HG03135 (cell line): ENCODE results near the gene EN2.
"Not testable (repeated sequence)": the region's sequence is repeated elsewhere in the genome, so short reads cannot be mapped to it uniquely, and the experiment has no call there.

ENCODE experiments used
- ATAC-seq: cut with Tn5 transposase; IDR thresholded peaks from one replicate; pipeline ENCODE4 v1.9.1; 2021; ENCODE audit warnings: mild to moderate bottlenecking, moderate library complexity; ENCODE audit not compliant: unreplicated experiment

The EN2 gene

GRCh38 chr7:155425011-155425340, 33.0 kb upstream of the EN2 start:
- no peak for ATAC-seq

- no peak for ATAC-seq
Measured at GRCh38 chr7:155425887-155426286, 32.0 kb upstream of the EN2 start.

GRCh38 chr7:155426543-155427410, 31.2 kb upstream of the EN2 start:
- ATAC-seq = no peak

- ATAC-seq = no peak
Measured at GRCh38 chr7:155427411-155428038, 30.4 kb upstream of the EN2 start.

- ATAC-seq = no peak
Measured at GRCh38 chr7:155428171-155428834, 29.6 kb upstream of the EN2 start.

GRCh38 chr7:155429651-155430050, 28.3 kb upstream of the EN2 start:
- no peak for ATAC-seq

- no peak for ATAC-seq
Measured at GRCh38 chr7:155430606-155431005, 27.3 kb upstream of the EN2 start.

- ATAC-seq = no peak
Measured at GRCh38 chr7:155431231-155431630, 26.7 kb upstream of the EN2 start.

GRCh38 chr7:155431711-155432110, 26.2 kb upstream of the EN2 start:
- no peak for ATAC-seq

- no peak for ATAC-seq
Measured at GRCh38 chr7:155435110-155435509, 22.8 kb upstream of the EN2 start.

GRCh38 chr7:155437836-155438235, 20.1 kb upstream of the EN2 start:
- ATAC-seq = no peak

- no peak for ATAC-seq
Measured at GRCh38 chr7:155438777-155439176, 19.2 kb upstream of the EN2 start.

GRCh38 chr7:155439311-155440017, 18.5 kb upstream of the EN2 start:
- no peak for ATAC-seq

GRCh38 chr7:155440018-155440410, 17.9 kb upstream of the EN2 start:
- no peak for ATAC-seq

GRCh38 chr7:155441856-155442255, 16.1 kb upstream of the EN2 start:
- no peak for ATAC-seq

- no peak for ATAC-seq
Measured at GRCh38 chr7:155444746-155445145, 13.2 kb upstream of the EN2 start.

GRCh38 chr7:155445606-155446005, 12.3 kb upstream of the EN2 start:
- ATAC-seq = not testable (repeated sequence)

GRCh38 chr7:155447603-155448002, 10.3 kb upstream of the EN2 start:
- ATAC-seq = no peak

GRCh38 chr7:155448632-155449007, 9.3 kb upstream of the EN2 start:
- no peak for ATAC-seq

- ATAC-seq = no peak
Measured at GRCh38 chr7:155449008-155449868, 8.7 kb upstream of the EN2 start.
